ENCODE results near the gene ZDHHC11.
"Not testable (repeated sequence)": the region's sequence is repeated elsewhere in the genome, so short reads cannot be mapped to it uniquely, and the experiment has no call there.

Gene ZDHHC11

GRCh38 chr5:758698-759053 lies 92.1 kb downstream of the ZDHHC11 start:
- CTCF ChIA-PET = interaction anchor here (0.5 kb wide), 1 partner anchor 409 kb away, joined by 5 read pairs; no protein-coding TSS in a partner anchor
- POLR2A ChIA-PET (ENCODE audit: low non-redundant PET) = no interaction called here
- no peak for DNase-seq (ENCODE audit: low spot score)
- no peak for TF ChIP-seq CTCF (conservative IDR thresholded peaks at IDR 0.05; ENCODE audit: low read depth)
- peak overlapping the region; percentile 36 for H3K27ac ChIP-seq

- peak overlapping the region; percentile 36 for H3K27ac ChIP-seq
- TF ChIP-seq CTCF (conservative IDR thresholded peaks at IDR 0.05; ENCODE audit: low read depth) = no peak
- no peak for DNase-seq (ENCODE audit: low spot score)
- POLR2A ChIA-PET (ENCODE audit: low non-redundant PET) = no interaction called here
- CTCF ChIA-PET = interaction anchor here (0.5 kb wide), 1 partner anchor 410 kb away, joined by 5 read pairs; no protein-coding TSS in a partner anchor
These were observed 92.7 kb downstream of the ZDHHC11 start for GRCh38 chr5:757931-758697.

- POLR2A ChIA-PET (ENCODE audit: low non-redundant PET) = no interaction called here
These were observed 93.3 kb downstream of the ZDHHC11 start for GRCh38 chr5:757346-757930.

GRCh38 chr5:756865-757345 lies 93.9 kb downstream of the ZDHHC11 start:
- ChIA-PET CTCF (no interaction called here), POLR2A (ENCODE audit: low non-redundant PET) (no interaction called here)
- no peak for TF ChIP-seq CTCF (conservative IDR thresholded peaks at IDR 0.05; ENCODE audit: low read depth)
- H3K27ac ChIP-seq = no peak overlapping the region
- no peak for DNase-seq (ENCODE audit: low spot score)

More at GRCh38 chr5:757346-757930, 93.3 kb downstream of the ZDHHC11 start:
- no peak for TF ChIP-seq CTCF (conservative IDR thresholded peaks at IDR 0.05; ENCODE audit: low read depth)
- no peak for DNase-seq (ENCODE audit: low spot score)
- no peak overlapping the region for H3K27ac ChIP-seq
- CTCF ChIA-PET = no interaction called here

- ChIA-PET POLR2A (ENCODE audit: low non-redundant PET) (no interaction called here), CTCF (no interaction called here)
- TF ChIP-seq CTCF (conservative IDR thresholded peaks at IDR 0.05; ENCODE audit: low read depth) = no peak
- no peak for DNase-seq (ENCODE audit: low spot score)
- H3K27ac ChIP-seq = no peak overlapping the region
These were observed 94.6 kb downstream of the ZDHHC11 start for GRCh38 chr5:756171-756570.

- CTCF ChIA-PET; H3K27ac ChIP-seq; DNase-seq (ENCODE audit: low spot score); POLR2A ChIA-PET (ENCODE audit: low non-redundant PET): not testable (repeated sequence)
These were observed 96.6 kb downstream of the ZDHHC11 start for GRCh38 chr5:754143-754632.

GRCh38 chr5:753567-754142 lies 97.1 kb downstream of the ZDHHC11 start:
- CTCF ChIA-PET; POLR2A ChIA-PET (ENCODE audit: low non-redundant PET); DNase-seq (ENCODE audit: low spot score): not testable (repeated sequence)

GRCh38 chr5:752532-753115 lies 98.2 kb downstream of the ZDHHC11 start:
- DNase-seq (ENCODE audit: low spot score); CTCF ChIA-PET; H3K27ac ChIP-seq; POLR2A ChIA-PET (ENCODE audit: low non-redundant PET): not testable (repeated sequence)

More at GRCh38 chr5:753567-754142, 97.1 kb downstream of the ZDHHC11 start:
- not testable (repeated sequence) for H3K27ac ChIP-seq

GRCh38 chr5:751992-752391 lies 98.8 kb downstream of the ZDHHC11 start:
- CTCF ChIA-PET; DNase-seq (ENCODE audit: low spot score); H3K27ac ChIP-seq; POLR2A ChIA-PET (ENCODE audit: low non-redundant PET): not testable (repeated sequence)
